ENCODE results near the gene KRTAP10-6.
A peak's percentile ranks its signal among the peaks of the same experiment; 100 is the strongest.
"Not testable (repeated sequence)": the region's sequence is repeated elsewhere in the genome, so short reads cannot be mapped to it uniquely, and the experiment has no call there.

The KRTAP10-6 gene

DNA sequence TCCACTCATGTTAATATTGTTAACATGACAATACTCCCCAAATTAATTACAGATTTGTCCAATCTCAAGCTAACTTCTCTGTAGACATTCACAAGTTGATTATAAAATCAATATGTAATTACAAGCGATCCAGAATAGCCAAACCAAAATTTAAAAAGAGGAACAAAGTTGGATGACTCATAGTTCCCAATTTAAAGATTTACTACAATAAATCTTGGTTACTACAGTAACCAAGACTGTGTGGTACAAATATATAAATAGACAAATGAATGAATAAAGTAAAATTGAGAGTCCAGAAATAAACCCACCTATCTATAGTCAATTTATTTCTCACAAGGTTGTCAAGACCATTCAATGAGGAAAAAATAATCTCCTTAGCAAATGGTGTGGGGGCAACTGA, 25.9 kb downstream of the KRTAP10-6 start:
- TF ChIP-seq, protein P1, sequence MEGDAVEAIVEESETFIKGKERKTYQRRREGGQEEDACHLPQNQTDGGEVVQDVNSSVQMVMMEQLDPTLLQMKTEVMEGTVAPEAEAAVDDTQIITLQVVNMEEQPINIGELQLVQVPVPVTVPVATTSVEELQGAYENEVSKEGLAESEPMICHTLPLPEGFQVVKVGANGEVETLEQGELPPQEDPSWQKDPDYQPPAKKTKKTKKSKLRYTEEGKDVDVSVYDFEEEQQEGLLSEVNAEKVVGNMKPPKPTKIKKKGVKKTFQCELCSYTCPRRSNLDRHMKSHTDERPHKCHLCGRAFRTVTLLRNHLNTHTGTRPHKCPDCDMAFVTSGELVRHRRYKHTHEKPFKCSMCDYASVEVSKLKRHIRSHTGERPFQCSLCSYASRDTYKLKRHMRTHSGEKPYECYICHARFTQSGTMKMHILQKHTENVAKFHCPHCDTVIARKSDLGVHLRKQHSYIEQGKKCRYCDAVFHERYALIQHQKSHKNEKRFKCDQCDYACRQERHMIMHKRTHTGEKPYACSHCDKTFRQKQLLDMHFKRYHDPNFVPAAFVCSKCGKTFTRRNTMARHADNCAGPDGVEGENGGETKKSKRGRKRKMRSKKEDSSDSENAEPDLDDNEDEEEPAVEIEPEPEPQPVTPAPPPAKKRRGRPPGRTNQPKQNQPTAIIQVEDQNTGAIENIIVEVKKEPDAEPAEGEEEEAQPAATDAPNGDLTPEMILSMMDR (IDR thresholded peaks at IDR 0.05; ENCODE audit: low read depth, low read length) = no peak
- TF ChIP-seq MYC (IDR thresholded peaks at IDR 0.05; ENCODE audit: low read depth, low read length) (no peak), POLR2A (IDR thresholded peaks at IDR 0.05; ENCODE audit: extremely low read depth, insufficient read length) (no peak), MAX (IDR thresholded peaks at IDR 0.05; ENCODE audit: low read depth, low read length) (no peak)
- no peak overlapping the region for H3K4me3 ChIP-seq (ENCODE audit: low read depth, low read length)
- DNase-seq (ENCODE audit: low read depth) = peak; percentile 58

DNA sequence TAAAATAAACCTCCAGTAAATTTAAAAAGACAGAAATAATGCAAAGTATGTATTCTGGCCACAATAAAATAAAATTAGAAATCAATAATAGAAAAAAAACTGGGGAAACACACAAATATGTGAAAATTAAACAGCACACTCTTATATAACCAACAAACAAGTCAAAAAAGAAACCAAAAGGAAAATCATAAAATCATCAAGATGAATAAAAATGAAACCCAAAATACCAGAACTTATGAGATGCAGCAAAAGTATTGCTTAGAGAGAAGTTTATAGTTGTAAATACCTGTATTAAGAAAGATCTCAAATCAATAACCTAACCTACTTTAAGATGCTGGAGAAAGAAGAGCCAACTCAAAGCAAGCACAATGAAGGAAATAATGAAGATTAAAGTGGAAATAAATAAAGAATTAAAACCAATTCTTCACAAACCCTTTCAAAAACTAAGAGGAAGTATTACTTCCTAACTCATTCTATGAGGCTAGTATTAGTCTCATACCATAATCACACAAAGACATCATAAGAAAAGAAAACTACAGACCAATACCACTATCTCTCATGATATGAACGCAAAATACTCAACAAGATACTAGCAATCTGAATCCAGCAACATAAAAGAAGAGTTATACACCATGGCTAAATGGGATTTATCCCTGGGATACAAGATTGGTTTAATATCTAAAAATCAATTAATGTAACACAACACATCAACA, 27.3 kb downstream of the KRTAP10-6 start:
- no peak for DNase-seq (ENCODE audit: low read depth)
- no peak for TF ChIP-seq MYC (IDR thresholded peaks at IDR 0.05; ENCODE audit: low read depth, low read length)
- no peak for TF ChIP-seq POLR2A (IDR thresholded peaks at IDR 0.05; ENCODE audit: extremely low read depth, insufficient read length)
- TF ChIP-seq MAX (IDR thresholded peaks at IDR 0.05; ENCODE audit: low read depth, low read length) = no peak
- TF ChIP-seq, protein P1 (IDR thresholded peaks at IDR 0.05; ENCODE audit: low read depth, low read length) = no peak
- no peak overlapping the region for H3K4me3 ChIP-seq (ENCODE audit: low read depth, low read length)

- H3K4me3 ChIP-seq (ENCODE audit: low read depth, low read length) = no peak overlapping the region
- DNase-seq (ENCODE audit: low read depth) = no peak
- TF ChIP-seq MYC (IDR thresholded peaks at IDR 0.05; ENCODE audit: low read depth, low read length) (no peak), POLR2A (IDR thresholded peaks at IDR 0.05; ENCODE audit: extremely low read depth, insufficient read length) (no peak), MAX (IDR thresholded peaks at IDR 0.05; ENCODE audit: low read depth, low read length) (no peak)
- TF ChIP-seq, protein P1 (IDR thresholded peaks at IDR 0.05; ENCODE audit: low read depth, low read length) = no peak
These were observed 28.2 kb downstream of the KRTAP10-6 start for GRCh38 chr21:44564099-44564498.

- no peak for TF ChIP-seq MYC (IDR thresholded peaks at IDR 0.05; ENCODE audit: low read depth, low read length)
- TF ChIP-seq, protein P1 (IDR thresholded peaks at IDR 0.05; ENCODE audit: low read depth, low read length) = no peak
- no peak for TF ChIP-seq MAX (IDR thresholded peaks at IDR 0.05; ENCODE audit: low read depth, low read length)
- no peak for TF ChIP-seq POLR2A (IDR thresholded peaks at IDR 0.05; ENCODE audit: extremely low read depth, insufficient read length)
- no peak for DNase-seq (ENCODE audit: low read depth)
- H3K4me3 ChIP-seq (ENCODE audit: low read depth, low read length) = no peak within 1 kb of the TSS
These were observed 33.6 kb downstream of the KRTAP10-6 start, which contains the start of gene KRTAP10-3 for GRCh38 chr21:44558695-44559094. TSS of gene KRTAP10-3 (minus strand) at chr21:44558795. CDS start at chr21:44558715, 80 bp downstream.

GRCh38 chr21:44558329-44558675, 34.0 kb downstream of the KRTAP10-6 start:
- DNase-seq (ENCODE audit: low read depth); H3K4me3 ChIP-seq (ENCODE audit: low read depth, low read length): not testable (repeated sequence)

- no peak for TF ChIP-seq MYC (IDR thresholded peaks at IDR 0.05; ENCODE audit: low read depth, low read length)
- no peak for TF ChIP-seq MAX (IDR thresholded peaks at IDR 0.05; ENCODE audit: low read depth, low read length)
- no peak for TF ChIP-seq POLR2A (IDR thresholded peaks at IDR 0.05; ENCODE audit: extremely low read depth, insufficient read length)
- TF ChIP-seq, protein P1 (IDR thresholded peaks at IDR 0.05; ENCODE audit: low read depth, low read length) = no peak
- no peak for DNase-seq (ENCODE audit: low read depth)
- H3K4me3 ChIP-seq (ENCODE audit: low read depth, low read length) = no peak overlapping the region
These were observed 34.6 kb downstream of the KRTAP10-6 start for GRCh38 chr21:44557491-44558328.

Data from NB4 (cell line).